Glutamatergic neuron (in vitro differentiated cells): ENCODE measurements around the gene GNAS. TPM values are rescaled to one million over a fixed set of nuclear protein-coding genes. Genes with fewer than 3 reads are reported as not detected.

Experiments used
- DNase-seq: peaks from one replicate; pipeline ENCODE4 v3.0.0; 2022
- H3K27ac Mint-ChIP-seq: one replicate; pipeline ENCODE4 v1.8.0; 2020; ENCODE audit warnings: mild to moderate bottlenecking, mixed read lengths, inconsistent platforms; ENCODE audit not compliant: unreplicated experiment
- H3K27me3 Mint-ChIP-seq: one replicate; pipeline ENCODE4 v1.8.0; 2020; ENCODE audit warnings: mild to moderate bottlenecking, moderate library complexity, mixed read lengths, inconsistent platforms; ENCODE audit not compliant: unreplicated experiment
- H3K36me3 Mint-ChIP-seq: one replicate; pipeline ENCODE4 v1.8.0; 2020; ENCODE audit warnings: mild to moderate bottlenecking, mixed read lengths, inconsistent platforms; ENCODE audit not compliant: unreplicated experiment
- H3K4me1 Mint-ChIP-seq: one replicate; pipeline ENCODE4 v1.8.0; 2020; ENCODE audit warnings: mild to moderate bottlenecking, low read depth, mixed read lengths, inconsistent platforms; ENCODE audit not compliant: unreplicated experiment
- H3K4me3 Mint-ChIP-seq: one replicate; pipeline ENCODE4 v1.8.0; 2020; ENCODE audit warnings: mild to moderate bottlenecking, mixed read lengths, inconsistent platforms; ENCODE audit not compliant: unreplicated experiment
- H3K9me3 Mint-ChIP-seq: one replicate; pipeline ENCODE4 v1.8.0; 2020; ENCODE audit warnings: mild to moderate bottlenecking, moderate library complexity, mixed read lengths, inconsistent platforms; ENCODE audit not compliant: unreplicated experiment
- CTCF ChIP-seq: fragments of 200-600 bp; sonication (generic); IDR thresholded peaks from one replicate; pipeline ENCODE4 v1.5.0; 2021; ENCODE audit not compliant: partially characterized antibody, unreplicated experiment
- long read RNA-seq: library from polyadenylated mRNA; unstranded; transcript quantifications from one replicate; pipeline ENCODE4 v2.0.0, GENCODE V29; 2020; ENCODE audit not compliant: unreplicated experiment
- total RNA-seq: library from RNA; stranded (reverse); fragmentation: NEBNext Ultra II Directional; extraction: Animal tissue kit (Norgen Biotek cat#: 25700); gene quantifications from one replicate; pipeline ENCODE4 v1.2.1, GENCODE V29; 2021; ENCODE audit not compliant: unreplicated experiment

Gene GNAS
- total RNA-seq: 1,989 TPM
- long read RNA-seq, transcript GNAS-210 (13 exons, 1,972 nt): minor isoform, 17 of 250 reads
- long read RNA-seq, transcript GNAS-234 (13 exons, 1,663 nt): major isoform, 88 of 250 reads
- long read RNA-seq, transcript GNAS-238 (12 exons, 1,534 nt): minor isoform, 6 of 250 reads
- long read RNA-seq, transcript GNAS-201 (12 exons, 1,866 nt): minor isoform, 5 of 250 reads
- long read RNA-seq, partial matches to known transcripts: 19 of 250 reads
- long read RNA-seq, other reads (novel, unspliced or antisense): 98 of 250 reads

DNA sequence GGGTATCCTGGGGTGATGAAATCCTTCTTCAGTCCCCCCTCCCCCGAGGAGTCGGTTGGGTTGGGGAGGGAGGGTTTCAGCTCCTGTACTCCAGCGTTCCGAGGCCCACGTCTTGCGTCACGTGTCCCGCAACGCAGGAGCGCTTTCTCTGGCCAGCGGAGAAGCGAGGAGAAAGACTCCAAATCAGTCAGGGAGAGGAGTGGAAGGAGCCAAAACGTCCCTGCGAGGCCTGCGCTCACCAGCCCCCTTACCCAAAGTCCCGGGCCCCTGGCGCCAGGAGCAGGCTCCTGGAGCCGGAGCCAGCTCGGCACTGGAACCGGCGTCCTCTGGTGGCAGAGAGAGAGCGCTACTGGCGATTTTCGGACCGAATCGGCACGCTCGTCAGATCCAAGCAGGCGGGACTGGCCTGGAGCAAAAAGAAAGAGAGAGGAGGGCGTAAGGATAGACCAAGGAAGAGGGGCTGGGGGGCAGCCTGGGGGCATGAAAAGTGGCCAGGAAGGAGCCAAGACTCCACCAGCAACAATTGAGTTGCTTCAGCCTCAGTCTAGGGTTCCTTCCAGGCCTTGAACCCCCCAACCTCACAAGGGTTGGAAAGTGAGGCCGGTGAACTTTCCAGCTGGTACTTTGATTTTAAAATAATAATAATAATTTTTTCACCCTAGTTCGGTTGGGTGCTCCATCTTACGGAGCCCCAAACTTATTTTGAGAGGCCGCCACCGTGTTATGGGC lies at the start of gene GNAS:
Gene GNAS, plus strand, starts transcription at position 174 of the 729 bp plus-strand sequence.
- no peak within 1 kb of the TSS for H3K27ac Mint-ChIP-seq
- peak; percentile 86 for DNase-seq
- no peaks in the 10 kb centered on the region for H3K36me3 Mint-ChIP-seq
- peaks cover 13% of the 10 kb centered on the region for H3K4me1 Mint-ChIP-seq
- TF ChIP-seq CTCF: peak; percentile 62
- H3K9me3 Mint-ChIP-seq: no peaks in the 10 kb centered on the region
- peaks cover 16% of the 10 kb centered on the region for H3K27me3 Mint-ChIP-seq
- peak within 1 kb of the TSS; percentile 85 for H3K4me3 Mint-ChIP-seq

GRCh38 chr20:58803533-58803932 lies 49.0 kb upstream of the GNAS start:
- no peak for TF ChIP-seq CTCF
- Mint-ChIP-seq H3K27me3 (no peaks in the 10 kb centered on the region), H3K4me1 (peaks cover 6% of the 10 kb centered on the region), H3K27ac (no peak overlapping the region), H3K9me3 (peaks cover 3% of the 10 kb centered on the region), H3K36me3 (no peaks in the 10 kb centered on the region), H3K4me3 (no peak overlapping the region)
- DNase-seq: no peak

DNA sequence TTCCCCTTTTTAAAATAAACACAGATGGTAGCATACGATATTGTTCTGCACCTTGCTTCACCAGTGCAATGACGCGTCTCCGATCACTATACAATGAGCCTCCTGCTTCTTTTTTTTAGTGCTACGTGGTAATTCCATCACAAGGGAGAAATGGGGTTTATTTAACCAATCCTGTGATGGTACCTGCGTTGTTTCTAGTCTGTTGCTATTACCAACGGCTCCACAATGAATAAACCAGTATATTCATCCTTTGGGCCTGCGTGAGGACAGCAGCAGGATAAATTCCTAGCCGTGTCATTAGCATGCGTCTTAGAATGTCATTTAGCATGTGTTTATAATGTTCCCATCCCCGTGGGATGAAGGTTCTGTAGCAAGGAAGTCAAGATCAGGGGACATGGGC lies 44.7 kb upstream of the GNAS start:
- TF ChIP-seq CTCF: no peak
- H3K27ac Mint-ChIP-seq: no peak overlapping the region
- peaks cover 6% of the 10 kb centered on the region for H3K4me1 Mint-ChIP-seq
- H3K4me3 Mint-ChIP-seq: no peak overlapping the region
- no peaks in the 10 kb centered on the region for H3K27me3 Mint-ChIP-seq
- no peaks in the 10 kb centered on the region for H3K36me3 Mint-ChIP-seq
- peaks cover 5% of the 10 kb centered on the region for H3K9me3 Mint-ChIP-seq
- no peak for DNase-seq

GRCh38 chr20:58808271-58809046 lies 44.1 kb upstream of the GNAS start:
- H3K4me3 Mint-ChIP-seq: no peak overlapping the region
- H3K9me3 Mint-ChIP-seq: peaks cover 5% of the 10 kb centered on the region
- H3K27me3 Mint-ChIP-seq: no peaks in the 10 kb centered on the region
- H3K36me3 Mint-ChIP-seq: no peaks in the 10 kb centered on the region
- peaks cover 6% of the 10 kb centered on the region for H3K4me1 Mint-ChIP-seq
- no peak for DNase-seq
- H3K27ac Mint-ChIP-seq: no peak overlapping the region
- no peak for TF ChIP-seq CTCF
